SKM-1 (cell line): Measurements from ENCODE around the gene TIRAP.
"Not testable (repeated sequence)": the region's sequence is repeated elsewhere in the genome, so short reads cannot be mapped to it uniquely, and the experiment has no call there.

Experiments
- DNase-seq: peaks from one replicate; lab custom pipeline; 2025; ENCODE audit not compliant: unreplicated experiment; lab: John Stamatoyannopoulos, UW

TIRAP gene, protein sequence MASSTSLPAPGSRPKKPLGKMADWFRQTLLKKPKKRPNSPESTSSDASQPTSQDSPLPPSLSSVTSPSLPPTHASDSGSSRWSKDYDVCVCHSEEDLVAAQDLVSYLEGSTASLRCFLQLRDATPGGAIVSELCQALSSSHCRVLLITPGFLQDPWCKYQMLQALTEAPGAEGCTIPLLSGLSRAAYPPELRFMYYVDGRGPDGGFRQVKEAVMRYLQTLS

DNA sequence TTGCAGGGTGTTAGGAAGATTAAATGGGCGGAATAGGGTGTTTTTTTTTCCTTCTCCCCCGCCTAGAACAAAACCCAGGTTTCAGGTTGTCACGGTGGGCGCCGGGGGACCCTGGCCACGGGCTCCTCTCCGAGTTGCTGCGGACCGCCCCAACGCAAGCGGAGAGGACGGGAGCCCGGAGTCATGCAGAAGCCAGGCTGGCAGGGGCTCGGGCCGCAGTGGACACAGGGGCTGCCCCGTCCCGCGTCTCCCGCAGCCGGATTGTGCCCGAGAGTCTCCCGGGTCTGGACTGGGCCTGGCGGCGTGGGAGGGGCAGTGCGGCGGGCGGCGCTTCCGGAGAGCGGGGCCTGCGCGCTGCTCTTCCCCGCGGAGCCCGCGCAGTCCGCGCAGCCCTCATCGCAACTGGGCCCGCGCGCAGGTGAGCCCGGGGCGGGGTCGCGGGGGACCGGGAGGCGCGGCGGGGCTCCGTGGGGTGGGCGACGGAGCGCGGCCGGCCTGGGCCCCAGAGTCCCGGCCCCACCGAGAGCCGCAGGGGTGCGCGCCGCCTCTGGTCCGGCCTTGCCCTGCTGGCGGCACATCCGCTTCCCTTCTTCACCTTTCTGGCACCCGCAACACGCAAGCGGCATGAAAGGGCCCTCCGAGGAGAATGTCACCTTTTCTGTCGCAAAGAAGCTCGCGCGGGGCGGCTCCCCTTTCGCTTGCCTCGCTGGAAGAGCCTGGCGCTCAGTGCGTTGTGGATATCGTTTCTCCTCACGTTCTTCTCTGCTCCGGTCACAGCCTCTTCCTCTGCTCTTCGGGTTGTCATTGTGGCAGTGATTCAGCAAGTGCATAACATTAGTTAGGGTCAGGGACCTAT, at the start of gene TIRAP:
TSS of gene TIRAP (plus strand) at position 358 of the 856 bp plus-strand sequence. CDS start 7,802 bp downstream, outside the sequence.
- peak; percentile 40 for DNase-seq

DNA sequence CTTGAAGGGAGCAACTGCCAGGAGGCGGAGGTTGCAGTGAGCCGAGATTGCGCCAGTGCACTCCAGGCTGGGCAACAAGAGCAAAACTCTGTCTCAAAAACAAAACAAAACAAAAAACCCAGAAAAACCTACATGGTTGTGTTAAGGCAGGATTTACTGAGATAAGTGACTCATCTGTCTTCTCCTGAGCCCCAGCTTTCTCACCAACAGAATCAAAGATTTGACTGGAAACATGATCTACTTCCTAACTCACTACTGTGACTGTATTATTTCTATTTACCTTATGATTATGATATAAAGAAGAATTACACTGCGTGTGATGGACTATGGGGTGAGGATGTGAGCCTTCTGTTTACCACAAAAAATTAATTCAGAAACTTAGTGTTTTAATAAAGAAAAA, 49.5 kb upstream of the TIRAP start:
- DNase-seq: no peak

DNA sequence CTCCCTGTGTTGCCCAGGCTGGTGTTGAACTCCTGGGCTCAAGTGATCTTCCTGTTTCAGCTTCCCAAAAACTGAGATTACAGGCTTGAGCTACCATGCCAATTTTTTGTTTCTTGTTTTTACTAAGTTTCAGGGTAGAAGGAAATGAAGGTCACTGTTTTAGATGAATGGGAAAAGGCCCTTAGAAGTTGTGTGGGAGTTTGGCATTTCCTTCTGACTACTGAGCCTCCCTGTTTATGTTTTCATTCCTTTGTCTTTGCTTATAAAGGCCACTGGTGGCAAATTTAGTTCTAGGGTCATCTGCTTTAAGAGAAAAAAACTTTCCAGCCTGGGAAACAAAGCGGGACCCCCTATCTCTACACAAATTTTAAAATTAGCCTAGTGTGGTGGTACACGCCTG, 36.3 kb upstream of the TIRAP start:
- DNase-seq: no peak

DNA sequence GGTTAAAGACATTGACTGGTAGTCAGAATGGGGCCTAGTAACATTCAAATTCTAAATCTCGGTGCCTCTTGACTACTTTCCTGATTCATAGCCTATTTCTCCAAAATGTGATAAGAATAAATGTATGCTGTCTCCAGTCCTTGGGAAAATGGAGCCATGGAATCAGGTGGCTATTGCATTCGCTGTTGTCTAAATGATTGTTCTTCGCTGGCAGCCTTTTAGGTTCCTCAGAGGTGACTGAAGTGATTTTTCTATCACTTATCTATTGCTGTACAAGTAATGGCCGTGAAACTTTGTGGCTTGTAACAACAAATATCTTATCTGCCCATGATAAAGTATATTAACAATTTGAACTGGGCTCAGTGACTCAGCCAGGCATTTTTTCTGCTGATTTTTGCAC, 29.6 kb upstream of the TIRAP start:
- no peak for DNase-seq

DNA sequence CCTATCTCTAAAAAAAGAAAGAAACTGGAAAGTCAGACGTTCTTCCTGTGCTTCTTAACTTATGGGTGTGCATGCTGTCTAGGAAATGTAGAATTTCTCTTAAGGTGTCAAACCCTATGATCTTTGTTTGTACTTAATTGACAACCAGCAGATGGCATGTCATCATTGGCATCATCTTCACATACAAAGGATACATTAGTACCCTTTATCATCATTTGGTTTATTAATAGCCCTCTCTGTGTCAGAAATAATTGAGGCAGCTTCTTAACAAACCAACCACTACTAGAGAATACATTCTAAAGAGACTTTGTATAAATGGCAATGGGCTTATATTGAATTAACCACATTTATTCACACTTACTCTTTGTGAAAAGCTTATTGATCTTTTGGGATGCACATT, 28.1 kb upstream of the TIRAP start:
- DNase-seq: no peak

DNA sequence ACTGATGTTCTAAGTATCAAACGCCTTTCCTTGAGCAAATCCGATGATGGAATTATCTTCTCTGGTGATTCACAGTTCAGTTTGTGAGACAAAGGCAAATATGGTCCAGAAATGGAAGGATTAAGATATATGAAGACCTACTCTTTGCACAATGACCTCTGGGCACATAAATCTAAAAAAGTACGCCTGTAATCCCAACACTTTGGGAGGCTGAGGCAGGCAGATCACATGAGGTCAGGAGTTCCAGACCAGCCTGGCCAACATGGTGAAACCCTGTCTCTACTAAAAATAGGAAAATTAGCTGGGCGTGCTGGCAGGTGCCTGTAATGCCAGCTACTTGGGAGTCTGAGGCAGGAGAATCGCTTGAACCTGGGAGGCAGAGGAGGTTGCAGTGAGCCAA, 27.4 kb upstream of the TIRAP start:
- DNase-seq: not testable (repeated sequence)

DNA sequence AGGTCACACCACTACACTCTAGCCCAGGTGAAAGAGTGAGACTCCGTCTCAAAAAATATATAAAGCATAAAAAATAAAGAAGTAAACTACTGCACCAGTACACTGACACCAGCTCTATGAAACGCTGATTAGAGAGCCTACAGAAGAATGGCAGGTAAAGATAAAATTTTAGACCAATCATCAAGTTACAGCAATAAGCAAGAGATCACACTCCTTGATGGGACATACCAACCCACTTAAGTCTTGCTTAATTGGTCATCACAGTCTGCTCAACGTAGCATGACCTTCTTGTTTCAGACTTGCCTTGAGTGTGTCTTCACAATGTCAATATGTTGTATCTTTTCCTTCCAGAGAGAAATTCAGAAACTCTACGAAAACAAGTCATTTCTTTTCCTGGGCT, 26.7 kb upstream of the TIRAP start:
- no peak for DNase-seq

DNA sequence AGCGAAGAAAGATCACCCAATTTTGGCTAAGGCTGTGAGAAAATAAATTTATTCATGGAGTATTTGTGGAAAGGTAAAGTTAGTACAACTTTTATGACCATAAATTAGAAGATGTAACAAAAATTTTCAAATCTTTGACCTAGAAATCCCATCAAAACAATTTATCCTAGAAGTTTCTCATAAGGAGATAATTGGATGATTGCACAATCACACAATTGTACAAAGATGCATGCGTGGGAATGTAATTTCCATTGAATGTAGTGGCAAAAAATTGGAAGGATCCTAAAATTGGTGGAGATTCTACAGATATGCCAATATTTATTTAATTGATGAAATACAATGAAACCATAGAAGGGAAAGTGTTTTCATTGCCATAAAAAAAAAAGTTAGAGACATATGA, 25.7 kb upstream of the TIRAP start:
- no peak for DNase-seq

DNA sequence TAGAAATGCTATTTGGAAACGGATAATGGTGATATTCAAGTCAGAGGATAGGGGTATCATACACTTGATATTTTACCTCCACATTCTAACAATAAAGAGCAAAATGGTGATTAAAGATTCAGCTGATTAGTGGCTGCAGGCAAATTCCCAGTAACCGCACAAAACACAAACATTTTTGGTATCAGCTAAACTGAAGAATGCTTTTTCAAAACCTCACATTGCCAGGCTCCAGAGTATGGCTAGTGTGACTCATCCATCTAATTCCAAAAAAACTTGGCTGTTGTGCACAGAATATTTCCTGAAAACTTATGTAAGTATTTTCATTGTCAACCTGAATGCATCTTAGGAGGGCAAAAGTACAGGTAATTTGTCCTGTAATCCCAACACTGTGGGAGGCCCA, 25.1 kb upstream of the TIRAP start:
- DNase-seq: no peak

DNA sequence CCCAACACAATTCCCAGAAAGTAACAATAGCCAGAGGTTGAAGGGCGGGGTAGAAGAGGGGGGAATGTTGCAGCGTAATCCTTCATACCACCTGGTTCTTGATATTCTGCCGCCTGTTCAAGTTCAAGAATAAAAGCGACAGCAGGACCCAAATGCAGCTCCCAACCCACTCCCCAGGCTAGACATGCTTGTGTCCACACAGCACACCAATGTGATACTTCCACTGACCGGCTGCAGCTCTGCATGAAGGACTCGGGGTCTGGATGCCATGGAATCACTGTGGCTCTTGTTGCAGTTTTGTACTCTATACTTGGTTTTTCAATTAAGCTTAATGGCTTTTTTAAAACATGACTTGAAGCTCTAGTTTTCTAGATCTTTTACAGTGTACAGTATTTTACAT, 20.7 kb upstream of the TIRAP start:
- no peak for DNase-seq

DNA sequence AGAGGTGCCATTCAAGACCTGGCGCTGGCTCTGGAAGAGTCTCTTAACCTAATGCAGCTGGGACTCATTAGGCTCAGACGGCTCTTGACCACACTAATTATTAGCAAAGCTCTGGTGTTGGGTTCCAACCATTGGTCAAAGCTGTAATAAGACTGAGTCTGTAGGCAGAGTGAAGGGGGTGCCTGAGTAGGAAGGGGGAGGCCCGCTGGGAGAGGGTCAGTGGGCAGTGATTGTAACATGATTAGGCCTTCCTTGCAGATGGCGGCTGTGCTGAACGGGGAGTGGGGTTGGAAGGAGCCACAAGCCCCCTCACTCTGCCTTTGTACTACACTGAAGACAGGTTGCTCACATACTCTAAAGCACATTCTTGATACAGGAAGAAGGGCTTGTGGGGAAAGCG, 19.4 kb upstream of the TIRAP start:
- DNase-seq: no peak

DNA sequence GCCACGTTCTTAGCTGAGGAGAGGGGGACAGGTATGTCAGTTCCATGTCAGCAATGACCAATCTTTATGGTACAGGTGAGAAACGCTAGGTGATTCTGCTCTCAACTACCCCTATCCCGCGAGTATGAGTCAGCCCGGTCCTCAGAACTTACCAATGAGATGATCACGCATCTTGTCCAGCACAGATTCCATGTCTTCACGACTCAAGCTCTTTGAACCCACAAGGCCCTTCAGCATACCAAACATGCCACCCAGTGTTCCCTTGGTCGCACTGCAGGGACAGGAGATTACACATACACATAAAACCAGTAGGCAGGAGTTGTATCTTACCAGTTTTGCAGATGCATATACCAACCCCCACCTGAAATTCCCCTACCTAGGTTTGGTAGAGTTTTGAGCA, 17.1 kb upstream of the TIRAP start:
- no peak for DNase-seq

DNA sequence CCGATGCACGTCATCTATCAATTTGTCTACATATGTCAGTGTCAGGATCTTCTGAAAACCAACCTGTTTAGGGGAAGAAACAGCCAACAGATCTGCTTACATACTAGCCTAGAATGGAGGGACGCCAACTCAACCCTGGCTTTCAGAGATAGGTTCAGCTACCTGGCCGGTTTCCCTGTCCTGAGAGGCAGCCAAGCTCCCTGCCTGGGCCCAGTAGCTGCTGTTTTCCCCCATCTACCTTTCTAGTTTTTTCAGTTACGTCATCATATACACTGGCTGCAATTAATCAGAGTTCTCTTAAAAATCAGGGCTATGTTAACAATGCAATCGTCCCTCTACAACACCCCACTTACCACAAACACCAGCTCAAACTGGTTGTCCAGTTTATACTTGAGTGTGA, 15.2 kb upstream of the TIRAP start:
- DNase-seq: no peak

DNA sequence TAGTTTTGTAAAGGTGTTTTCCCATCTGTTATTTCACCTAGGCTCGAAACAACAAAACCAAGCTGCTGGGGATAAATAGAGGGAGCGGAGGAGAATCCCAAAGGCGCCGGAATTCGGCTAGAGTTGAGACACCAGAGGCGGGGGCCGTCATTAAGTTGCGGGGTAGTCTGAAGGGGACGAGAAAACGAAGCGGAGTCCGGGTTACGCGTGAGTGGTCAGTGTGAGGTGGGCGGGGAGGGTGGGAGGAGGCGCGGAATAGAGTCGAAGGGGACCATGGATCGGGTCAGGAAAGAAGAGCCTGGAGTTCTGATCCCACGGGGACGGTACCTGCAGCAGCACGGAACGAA, 14.6 kb upstream of the TIRAP start:
- DNase-seq: no peak

DNA sequence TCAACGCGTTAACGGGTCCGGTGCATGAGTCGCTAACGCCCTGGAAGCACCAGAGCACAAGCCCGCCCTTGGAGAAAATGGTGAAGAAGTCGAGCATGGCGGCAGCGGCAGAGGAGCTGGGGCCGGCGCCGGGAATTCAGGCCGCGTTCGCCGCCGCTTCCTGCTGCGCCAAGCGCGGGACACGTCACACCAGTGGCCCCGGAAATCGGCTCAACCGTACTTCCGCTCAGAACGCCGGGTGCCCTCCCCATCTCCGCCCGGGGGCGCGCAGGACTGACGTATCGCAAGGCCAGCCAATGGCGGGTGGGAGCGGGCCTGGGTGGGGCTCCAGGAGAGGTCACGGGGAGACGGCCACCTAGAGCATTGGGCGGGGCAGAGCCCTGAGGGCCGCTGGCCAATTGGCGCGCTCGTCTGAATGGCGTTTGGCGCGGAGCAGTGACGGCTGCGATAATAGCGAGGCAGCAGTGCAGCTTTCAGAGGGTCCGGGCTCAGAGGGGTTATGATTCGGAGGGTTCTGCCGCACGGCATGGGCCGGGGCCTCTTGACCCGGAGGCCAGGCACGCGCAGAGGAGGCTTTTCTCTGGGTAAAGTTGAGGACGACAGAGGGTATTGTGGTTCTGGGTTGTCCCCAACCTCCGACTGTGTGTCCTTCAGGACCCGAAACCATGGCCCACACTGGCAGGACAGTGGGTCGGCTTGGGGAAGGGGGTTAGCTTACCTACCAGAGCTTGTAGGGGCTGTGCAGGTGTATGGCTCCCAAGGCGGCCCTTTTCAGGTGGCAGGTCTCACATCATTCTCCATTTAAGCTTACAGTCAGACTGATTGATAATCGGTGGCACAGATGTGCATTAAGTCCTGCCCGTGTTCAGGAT, 13.9 kb upstream of the TIRAP start, which contains the start of the genes FOXRED1 and SRPRA:
TSS of gene FOXRED1 (plus strand) at position 447 of the 872 bp plus-strand sequence. CDS start at position 500, 53 bp downstream.
TSS of gene SRPRA (minus strand) at position 188 of the 872 bp plus-strand sequence. CDS start at position 97, 91 bp downstream.
- peak; percentile 96 for DNase-seq

DNA sequence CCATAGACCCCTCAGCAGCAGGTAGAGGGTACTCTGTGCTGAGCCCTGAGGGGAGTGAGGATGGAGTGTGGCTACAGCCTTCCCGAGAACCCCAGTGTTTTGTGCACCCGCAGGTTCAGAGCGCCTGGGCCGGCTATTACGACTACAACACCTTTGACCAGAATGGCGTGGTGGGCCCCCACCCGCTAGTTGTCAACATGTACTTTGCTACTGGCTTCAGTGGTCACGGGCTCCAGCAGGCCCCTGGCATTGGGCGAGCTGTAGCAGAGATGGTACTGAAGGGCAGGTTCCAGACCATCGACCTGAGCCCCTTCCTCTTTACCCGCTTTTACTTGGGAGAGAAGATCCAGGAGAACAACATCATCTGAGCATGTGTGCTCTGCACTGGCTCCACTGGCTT, 5.6 kb upstream of the TIRAP start:
- DNase-seq: no peak

DNA sequence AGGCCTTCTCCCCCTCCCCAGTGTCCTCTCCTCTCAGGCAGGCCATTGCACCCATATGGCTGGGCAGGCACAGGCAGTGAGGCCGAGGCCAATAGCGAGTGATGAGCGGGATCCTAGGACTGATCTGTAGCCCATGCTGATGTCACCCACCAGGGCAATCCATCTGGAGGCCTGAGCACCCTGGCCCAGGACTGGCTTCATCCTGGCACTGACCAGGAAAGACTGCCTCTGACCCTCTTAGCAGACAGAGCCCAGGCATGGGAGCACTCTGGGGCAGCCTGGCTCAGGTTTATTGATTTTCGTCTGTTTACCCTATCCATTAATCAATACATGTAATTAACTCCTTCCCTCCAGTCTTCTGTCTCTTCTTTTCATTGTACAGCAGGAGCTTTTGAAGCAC, 5.1 kb upstream of the TIRAP start:
- DNase-seq: no peak

DNA sequence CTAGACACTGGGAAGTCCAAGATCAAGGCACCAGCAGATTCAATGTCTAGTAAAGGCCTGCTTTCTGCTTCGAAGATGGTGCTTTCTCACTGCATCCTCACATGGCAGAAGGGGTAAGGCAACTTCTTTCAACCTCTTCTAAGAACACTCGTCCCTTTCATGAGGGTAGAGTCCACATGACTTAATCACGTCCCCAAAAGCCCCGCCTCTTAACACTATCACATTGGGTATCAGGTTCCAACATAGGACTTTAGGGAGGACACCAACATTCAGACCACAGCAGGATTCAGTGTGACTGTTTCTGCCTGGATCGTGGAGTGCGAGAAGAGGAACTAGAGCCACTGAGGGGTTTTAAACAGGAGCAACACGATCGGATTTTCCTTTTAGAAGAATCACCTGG, 3.7 kb upstream of the TIRAP start:
- no peak for DNase-seq

DNA sequence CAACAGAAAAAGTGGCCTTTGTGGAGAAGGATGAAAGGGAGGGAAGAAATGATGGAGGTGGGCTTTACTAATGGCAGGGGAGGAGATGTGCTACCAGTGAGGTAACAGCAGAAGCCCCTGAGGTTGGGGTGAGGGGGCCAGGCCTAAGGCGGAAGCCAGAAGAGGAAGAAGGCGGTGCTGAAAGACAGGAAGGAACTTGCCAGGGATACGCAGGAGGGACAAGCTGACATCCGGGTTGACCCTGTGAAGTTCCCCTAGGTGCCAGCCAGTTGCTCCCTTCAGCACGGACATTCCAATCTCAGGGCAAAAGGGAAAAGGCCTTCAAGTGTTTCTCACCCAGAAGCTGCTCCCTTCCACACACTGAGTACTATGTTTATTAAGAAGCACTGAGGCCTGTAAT, 2.3 kb upstream of the TIRAP start:
- DNase-seq: no peak

DNA sequence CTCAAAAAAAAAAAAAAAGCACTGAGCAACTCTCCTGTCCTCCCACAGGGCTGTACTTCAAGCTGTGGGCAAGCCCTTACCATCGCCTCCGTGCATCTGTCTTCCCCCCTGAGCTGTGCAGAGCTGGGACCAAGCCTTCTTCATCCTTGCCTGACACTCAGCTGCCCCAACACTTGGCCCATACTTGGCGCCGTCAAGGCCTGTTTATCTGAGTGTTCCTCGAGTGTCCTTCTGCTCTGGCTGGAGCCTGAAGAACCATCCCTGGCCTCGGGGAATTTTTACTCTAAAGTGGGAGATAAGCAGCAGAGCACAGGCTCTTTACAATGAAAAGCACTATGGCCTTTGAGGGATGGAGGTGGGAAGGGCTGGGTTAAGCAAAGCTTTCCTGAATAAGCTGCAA, 1.6 kb upstream of the TIRAP start:
- no peak for DNase-seq

DNA sequence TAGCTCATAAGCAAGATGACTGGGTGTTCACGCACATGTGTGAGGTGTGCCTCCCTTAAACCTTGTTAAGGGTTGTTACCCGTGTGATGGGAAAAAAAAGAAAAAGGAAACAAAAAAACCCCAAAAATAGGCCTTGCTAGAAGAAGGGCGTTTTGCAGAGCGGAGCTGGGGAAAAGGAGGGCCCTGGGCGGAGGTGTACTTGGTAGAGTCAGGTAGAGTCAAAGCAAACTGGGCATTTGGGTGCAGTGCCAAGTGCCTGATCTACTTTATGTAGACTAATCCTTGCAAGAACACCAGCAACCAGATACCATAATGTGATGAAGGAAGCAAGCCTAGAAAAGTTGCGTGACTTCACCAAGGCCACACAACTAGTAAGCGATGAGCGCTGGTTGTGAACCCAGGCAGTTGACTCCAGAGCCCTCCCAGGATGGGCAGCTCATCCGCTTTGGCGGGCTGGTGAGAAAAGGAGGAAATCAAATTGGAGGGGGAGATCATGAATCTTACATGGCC, 1.2 kb upstream of the TIRAP start:
- DNase-seq: no peak
